HPDE6-E6E7 (cell line): ENCODE data around the gene CDH23.
A peak's percentile ranks its signal among the peaks of the same experiment; 100 is the strongest.

Experiments used
- DNase-seq: peaks from one replicate; pipeline ENCODE4 v3.0.0; 2011; ENCODE audit warnings: missing footprints; ENCODE audit errors: extremely low spot score

Gene CDH23

DNA sequence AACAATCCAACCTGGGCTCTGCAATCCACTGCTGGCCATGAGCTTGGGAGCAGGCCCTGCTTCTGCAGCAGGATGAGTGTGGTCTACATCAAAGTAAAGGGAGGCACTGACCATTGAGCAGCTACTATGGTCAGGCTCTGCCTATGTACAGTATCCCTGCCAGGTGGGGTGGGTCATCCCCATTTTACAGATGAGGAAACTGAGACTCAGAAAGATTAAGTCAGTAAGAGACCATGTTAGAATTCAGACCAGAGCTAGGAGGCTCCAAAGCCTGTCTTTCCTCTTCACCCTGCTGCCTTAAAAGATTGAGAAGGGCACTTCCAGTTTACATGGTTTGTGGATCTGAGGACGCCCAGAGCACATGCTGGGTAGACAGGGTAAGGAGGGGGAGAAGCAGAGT is 27.1 kb upstream of the CDH23 start:
- no peak for DNase-seq

DNA sequence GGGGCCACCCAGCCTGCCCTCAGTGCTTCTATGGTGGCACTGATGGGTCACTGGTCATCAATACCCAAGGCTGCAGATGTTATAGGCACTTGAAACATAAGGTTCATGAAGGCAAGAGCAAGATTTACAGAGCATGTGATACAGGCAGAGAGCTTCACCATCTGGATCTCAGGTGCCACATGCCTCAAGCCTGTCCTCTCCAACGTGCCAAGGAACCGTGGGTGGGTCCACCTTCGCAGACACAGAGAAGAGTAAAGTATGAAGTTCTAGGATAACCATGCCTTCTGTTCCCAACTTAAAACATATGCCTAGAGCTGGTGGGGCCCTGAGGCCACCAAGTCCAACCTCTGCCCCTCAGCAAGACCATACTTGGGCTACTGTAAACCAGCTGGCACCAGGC is 26.7 kb upstream of the CDH23 start:
- DNase-seq, result no peak

DNA sequence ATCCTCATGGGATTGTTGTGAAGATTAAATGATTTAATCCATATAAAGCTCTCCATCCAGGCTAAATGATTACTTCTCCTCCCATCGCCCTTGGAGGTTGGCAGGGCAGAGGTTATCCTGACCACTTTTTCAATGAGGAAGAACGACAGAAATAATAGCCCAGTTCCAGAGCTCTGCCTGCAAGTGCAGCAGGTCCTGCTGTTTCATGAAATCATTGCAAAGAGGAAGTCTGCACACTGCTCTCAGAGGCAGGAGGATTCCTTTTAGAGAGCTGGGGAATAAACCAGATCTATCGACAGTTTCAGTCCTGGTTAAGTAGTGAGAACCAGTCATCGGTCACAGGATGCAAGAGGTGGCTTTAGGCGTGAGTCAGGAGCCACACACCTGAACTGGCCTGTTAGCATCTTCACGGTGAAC is 25.0 kb upstream of the CDH23 start:
- DNase-seq, result no peak

DNA sequence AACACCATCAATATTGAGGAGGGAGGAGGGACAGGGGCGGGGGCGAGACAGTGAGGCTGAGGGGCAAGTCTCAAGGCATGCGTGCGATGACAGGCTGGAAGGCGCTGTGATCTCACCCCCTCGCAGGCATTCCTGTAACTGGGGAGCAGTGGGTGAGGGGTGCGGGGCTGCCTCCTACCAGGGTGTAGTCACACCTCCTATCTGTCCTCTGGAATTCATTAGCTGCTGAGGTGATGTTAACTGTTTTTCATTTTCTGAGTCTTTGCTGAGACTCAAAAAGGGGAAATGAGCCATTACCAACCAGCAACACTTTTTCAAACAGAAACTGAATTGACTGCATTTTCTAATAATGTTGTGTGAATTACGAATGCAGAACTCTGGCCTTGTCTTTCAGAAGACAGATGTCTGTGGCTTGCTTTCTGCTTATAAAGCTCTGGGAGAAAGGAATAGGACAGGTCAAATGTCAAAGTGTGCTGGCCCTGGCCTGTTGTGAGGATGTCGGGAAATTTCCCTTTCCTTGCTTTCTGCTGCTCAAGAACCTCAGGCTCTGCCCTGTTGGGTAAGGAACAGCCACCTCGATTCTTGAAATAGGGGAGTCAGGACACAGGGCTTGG is 23.7 kb upstream of the CDH23 start:
- DNase-seq, result no peak

DNA sequence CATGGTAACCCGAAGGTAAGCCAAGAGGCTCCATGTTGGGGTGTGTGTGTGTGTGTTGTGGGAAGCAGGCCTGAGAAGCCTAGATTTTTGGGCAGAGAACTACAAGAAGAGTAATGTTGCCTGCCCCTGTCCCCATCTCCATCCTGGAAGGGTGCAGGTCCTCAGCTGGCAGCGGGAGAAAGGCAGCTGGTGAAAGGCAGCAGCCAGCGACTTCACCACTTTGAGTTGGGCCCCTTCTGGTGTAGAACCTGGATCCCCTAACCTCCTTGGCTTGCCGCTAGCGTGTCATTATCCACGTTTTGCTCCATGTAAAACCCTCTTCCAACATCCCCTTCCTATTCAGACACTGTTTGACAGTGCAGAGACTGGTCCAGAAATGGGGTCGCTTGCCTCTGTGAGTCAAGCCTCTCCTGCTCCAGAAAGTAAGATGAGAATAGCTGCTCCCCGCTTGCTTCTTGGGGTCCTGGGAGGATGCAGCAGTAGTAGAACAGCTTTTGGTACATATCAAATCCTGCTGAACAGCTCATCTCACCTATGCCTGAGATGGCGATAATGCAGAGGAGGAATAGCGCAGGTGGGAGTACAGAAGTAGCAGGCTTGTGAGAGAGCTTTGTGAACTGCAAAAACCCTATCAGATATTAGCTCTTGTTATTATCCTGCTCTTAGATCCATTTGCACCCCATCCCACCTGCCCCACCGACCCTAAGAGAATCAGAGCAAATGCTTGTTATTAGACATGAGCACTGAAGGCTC is 22.1 kb upstream of the CDH23 start:
- no peak for DNase-seq

DNA sequence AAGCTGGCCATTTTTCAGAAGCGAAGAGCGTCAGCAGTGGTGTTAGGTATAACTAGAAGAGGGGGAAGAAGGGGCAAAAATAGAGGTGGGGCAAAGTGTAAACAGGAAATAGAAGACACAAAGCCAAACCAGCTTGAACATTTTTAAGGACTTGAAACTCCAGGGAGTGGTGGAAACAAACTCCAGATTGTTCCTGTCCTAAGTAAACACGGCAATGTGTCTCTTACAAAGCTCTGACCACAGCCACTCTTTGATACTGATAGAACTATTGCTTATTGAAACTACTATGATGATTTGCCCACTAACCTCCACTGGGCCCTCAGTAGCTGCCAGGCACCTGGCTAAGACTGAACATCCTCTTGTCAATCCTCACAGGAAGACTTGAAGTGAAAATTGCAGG is 20.8 kb upstream of the CDH23 start:
- DNase-seq, result no peak

DNA sequence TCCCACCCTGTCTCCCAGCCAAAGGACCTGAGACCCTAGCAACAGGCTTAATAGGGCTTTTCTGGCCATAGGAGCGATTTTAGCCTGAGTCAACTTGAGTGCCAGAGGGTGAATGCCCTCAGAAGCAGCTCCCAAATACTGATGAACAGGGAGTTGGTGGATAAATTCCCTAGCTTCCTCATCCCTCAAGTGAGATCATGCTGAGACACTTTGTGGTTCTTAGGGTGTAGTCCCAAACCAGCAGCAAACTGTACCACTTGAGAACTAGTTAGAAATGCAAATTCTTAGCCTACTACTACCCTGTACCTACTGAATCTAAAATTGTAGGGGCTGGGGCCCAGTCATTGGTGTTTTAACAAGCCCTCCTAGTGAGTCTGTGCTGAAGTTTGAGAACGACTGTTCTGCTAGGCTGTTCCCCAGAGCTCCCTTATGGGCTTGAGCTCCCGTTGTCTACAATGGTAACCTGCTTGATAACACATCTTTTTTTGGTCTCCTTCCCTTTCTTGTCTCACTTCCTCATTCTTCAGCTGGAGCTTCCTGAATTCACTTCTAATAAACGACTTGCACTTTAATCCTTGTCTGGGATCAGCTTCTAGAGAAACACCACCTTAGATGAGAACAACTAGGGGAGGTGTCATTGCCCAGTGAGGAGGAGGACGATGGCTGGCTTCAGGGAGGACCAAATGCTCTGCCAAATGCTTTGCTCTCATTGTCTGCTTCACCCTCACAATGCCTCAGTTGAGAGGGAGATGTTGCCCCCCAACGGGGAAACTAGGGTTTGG is 18.2 kb upstream of the CDH23 start:
- DNase-seq, result no peak

DNA sequence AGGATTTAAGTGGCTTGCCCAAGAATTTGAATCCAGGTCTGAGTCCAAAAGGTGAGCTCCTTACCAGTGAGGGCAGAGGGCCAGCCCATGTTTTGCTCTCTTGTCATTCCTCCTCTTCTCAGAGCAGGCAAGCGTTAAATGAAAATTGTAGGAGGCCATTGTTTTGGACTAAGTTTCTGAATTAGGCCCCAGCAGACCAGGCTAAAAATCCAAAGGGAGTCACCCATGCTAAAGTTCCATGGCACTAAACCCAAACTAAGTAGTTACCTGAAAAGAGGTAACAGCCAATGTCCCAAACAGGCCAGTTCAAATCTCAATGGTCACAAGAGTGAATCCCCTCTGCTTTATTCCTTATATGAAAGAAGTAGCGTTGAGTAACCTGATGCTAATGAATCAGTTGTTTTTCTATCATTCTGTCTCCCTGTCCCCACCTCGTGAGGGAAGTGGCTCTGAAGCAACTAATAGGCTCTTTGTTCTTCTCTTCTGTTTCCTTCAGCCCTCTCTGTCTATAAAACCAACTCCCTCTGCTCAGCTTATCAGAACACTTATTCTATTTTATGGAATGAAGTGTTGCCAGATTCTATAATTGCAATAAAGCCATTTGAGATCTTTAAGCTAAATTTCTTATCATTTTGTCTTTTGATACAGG is 17.5 kb upstream of the CDH23 start:
- no peak for DNase-seq

DNA sequence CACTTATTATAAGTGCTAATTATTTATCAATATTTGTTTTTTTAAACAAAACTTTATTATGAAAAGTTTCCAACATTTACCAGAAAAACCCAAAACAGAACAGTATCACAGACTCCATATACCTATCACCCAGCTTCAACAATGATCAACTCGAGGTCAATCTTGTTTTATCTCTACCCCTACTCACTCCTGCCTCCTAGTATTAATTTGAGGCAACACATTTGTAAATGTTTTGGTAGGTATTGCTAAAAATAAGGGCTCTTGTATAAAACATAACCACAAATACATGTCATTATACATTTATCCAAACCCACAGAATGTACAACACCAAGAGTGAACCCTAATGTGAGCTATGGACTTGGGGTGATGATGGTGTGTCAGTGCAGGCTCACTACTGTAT is 15.9 kb upstream of the CDH23 start:
- DNase-seq, result no peak

DNA sequence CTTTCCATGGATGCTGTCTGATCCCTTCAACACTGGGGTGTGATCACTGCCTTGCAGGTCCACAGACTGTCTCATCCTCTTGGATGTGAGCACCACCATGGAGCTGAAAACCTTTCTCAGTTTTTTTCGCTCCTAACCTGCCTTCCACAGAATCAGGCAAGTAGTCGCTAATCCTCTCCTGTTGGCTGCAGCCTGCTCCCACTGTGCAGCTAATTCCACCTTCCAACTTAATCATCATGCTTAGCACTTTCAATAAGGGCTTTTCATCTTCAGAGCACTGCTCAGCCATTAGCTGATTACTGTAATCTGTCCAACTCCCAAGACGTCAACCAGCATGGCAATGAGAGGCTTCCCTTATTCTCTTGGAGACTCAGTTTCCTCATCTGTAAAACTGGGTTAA is 15.1 kb upstream of the CDH23 start:
- DNase-seq, result no peak

DNA sequence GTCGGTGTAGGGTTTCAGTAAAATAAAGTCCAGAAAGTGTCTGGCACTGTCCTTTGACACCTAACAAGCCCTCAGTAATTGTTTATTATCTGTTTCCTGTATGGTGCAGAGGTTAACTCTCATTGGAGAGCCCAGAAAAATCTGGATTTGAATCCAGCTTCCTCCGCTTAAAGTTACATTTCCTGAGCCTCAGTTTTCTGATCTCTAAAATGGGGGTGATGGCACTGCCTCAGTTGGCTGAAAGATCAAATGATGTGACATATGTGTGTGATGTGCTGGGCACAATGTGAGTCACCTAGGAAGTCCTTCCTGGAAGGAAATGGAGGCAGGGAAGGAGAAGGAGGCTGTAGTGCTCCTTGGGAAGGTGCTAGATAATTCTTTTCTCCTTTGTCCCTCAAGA is 14.7 kb upstream of the CDH23 start:
- DNase-seq, result no peak

DNA sequence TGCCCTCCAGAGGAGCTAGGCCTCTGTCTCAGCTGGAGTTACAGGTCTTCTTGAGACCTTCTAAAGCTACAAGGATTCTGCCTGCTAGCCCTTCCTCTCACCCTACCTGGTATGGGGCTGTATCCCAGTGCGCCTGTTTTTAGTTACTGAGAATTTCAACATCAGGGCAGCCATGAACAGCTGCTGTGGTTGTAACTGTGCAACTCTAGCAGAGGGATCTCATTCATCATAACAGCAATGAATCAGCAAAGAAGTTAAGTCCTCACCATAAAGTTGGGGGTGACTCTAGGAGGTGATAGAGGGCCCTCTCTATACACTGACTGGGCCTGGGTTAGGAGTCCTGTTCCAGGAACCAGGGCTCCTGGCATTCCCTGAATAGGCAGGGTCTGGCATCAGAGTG is 14.0 kb upstream of the CDH23 start:
- no peak for DNase-seq

DNA sequence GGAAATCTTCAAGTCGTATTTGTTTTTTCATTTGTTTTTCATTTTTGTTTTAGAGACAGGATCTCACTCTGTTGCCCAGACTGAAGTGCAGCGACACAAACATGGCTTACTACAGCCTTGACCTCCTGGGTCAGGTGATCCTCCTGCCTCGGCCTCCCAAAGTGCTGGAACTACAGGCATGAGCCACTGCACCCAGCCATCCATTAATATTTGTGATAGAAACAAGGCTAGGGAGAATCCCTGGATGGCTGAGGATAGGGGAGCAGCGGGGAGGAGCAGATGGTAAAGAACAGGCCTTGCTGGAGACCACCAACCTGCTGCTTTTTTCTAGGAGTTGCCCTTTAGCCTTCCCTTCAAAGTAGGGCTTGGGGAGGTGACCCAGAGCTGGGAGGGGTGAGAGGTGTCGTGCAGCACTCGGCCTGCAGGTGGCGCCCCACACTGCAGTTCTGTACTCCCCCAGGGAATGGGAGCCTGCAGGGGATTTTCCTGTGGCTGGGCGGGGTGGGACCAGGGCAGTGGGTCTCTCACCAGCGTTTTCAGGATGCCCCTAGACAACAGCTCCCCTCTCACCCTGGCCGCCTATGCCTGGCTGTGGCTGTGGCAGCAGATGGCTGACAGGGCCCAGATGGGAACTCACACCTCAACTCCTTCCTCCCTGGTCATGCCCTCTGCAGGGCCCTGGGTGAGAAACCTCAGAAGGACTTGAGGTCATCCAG is 12.6 kb upstream of the CDH23 start:
- peak; percentile 59 for DNase-seq

DNA sequence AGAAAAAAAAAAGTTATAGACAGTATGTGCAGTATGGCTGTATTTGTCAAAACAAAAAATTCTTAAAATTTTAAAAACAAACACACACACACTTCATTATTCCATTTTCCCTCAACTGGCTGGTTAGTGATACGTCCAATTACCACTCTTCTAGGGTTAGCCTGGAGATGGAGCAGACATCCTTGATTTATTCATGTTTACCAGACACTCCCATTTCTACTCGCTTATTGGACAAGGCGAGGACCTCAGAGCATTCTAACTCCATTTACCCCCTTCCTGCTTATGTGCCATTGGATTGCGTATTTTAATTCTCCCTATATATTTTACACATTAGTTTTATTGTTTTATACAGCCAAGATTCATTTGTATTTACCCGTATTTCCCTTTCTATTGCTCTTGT is 8.5 kb upstream of the CDH23 start:
- DNase-seq, result no peak

DNA sequence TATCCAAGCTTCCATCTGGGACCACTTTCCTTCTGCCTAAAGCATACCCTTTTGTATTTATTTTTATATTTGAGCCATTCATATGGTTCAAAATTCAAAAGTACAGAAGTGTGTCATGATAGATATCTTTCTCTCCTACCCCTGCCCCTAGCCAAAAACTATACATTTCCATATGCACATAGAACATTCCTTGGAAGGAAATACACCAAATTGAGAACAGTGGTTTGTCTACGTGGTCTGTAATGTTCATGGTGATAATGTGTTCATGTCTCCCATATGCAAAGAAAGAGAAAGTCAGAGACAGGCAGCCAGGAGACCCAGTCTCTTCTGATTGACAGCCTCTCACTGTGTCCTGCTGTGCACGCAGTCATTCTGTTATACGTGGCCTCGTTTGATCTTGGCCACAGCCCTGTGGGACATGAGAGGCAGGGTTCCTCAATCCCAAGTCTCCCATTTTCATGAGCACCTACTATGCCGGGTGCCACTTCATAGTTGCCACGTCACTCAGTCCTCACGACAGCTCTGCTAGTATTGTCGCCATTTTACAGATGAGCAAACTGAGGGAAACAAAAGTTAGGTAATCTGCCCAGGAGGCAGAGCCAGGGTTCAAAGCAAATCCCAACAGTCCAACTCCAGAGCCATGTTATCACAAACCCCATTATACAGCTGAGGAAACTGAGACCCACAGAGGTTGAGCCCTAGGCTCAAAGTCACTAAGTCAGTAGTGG is 8.0 kb upstream of the CDH23 start:
- DNase-seq, result no peak

DNA sequence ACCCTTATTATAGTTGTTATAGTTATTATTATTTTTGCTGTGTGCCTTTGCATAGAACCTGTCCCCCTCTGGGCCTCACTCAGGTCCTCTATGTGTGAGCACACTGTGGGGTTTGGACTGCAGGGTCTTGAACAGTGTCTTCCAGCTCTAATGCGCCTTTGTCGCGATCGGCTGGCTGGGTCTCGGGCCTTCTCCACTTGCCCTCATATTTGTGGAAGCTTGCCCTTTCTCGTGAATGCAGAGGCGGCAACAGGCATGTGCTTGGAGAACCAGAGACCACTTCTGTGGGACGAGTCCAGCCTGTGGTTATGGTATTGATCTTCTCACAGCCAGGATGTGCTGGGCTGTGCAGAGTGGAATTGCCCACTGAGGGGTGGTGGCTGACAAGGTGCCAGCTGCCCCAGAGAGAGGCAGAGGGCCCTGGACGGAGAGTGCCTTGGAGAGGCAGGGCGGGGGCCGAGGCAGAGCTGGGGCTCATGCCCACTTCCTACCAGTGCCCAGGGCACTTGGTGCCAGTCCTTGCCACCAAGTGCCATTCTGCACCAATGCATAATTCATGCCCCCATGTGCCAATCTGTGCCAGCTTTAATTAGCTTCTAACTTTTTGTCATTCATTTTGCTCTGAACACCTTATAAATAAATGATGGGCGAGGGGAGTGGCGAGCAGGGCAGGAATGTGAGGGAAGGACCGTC is 6.8 kb upstream of the CDH23 start:
- DNase-seq, result no peak

DNA sequence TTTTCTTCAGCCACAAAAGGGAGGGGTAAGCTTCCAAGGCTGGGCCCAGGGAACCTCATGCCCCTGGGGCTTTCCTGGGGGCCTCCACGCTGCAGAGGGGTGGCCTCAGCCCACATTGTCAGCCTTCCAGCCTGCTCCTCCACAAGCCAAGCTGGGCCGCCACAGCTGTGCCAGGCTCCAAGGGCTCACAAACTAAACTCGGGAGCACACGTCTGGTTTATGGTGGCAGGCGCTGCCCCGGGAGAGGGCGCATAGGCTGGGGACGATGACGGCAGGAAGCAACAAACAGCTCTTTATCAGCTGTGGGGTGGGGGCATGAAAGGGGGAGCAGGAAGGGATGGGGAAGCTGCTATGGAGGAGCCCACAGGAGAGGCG is 6.3 kb upstream of the CDH23 start:
- DNase-seq, result no peak

DNA sequence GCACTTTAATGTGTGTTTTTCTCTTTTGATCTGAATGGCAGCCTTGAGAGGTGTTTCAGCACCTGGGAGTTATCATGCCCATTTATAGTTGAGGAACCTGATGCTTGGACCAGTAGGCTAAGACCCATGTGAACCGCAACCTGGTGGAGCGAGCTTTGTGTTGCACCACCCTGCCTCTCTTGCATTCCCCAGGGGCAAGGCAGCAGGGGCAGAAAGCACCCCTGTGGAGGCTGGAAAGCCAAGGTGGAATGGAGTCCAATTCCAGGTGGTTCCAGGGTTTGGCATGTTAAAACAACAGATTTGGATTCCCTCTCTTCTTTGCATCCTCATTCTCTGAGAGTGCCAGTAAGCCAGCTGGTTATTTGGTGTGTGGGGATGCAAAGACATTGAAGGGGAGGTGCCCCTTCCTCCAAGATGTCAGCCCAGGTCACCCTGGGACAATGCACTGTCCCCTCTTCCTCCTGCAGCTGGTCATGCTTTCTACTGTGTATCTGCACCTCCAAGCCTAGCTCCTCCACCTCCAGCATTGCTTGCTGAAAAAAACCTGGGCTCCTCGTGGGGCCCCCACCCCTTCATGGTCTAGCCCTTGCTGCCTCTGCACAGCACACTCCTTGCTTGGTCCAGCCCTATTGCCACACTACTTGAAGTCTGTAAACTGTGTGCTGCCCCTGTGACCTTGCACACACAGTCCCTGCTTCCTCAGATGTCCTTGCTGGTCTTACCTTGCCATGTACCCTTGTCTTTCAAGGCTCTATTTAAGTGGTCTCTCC is 5.6 kb upstream of the CDH23 start:
- DNase-seq, result no peak

DNA sequence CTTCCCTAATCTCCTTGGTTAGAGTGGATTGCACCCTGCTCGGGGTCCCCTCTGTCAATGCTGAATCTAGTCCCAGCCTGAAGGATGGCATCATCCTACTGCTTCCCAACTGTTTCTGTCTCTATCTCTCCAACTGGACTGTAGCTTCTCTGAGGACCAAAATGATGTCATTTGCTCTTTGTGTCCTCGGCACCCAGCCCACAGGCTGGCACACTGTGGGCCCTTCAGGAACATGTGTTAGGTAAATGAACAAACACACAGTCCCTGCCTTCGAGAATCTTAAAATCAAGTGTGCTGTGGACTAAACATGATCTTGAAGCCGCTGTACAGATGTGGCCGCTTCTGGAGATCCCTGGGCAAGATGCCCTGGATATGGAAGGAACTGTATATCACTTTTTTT is 5.0 kb upstream of the CDH23 start:
- DNase-seq, result no peak

DNA sequence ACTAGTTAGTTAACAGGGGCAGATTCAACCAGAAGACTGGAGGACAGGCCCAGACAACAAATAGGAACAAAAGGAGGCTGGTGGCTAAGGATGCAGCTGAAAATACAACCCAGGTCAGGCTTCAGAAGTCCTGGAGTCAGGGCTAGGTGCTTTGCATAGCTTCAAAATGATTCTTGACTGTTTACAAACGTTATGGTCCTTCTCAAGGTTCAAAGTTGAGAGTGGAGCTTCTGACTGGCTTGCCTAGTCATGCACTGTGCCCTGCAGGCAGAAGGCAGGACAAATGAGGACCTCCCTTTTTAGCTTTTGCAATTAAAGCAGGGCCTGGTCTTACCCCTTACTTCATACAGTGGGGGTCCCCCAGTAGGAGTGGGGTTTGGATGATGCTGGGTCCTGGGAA is 4.4 kb upstream of the CDH23 start:
- no peak for DNase-seq
